ENCODE results near the gene ARHGAP28. TPM values are rescaled to one million over a fixed set of nuclear protein-coding genes. Genes with fewer than 3 reads are reported as not detected.

Gene ARHGAP28
- polyA plus RNA-seq, 1 of the 3 experiments (the other 2 are of a cell fraction) = 0.99 TPM

GRCh38 chr18:6956495-6956894, 227.0 kb downstream of the ARHGAP28 start:
- H3K27me3 ChIP-seq (ENCODE audit: insufficient read depth) = no peaks in the 10 kb centered on the region
- no peak for DNase-seq
- no peaks in the 10 kb centered on the region for H3K4me1 ChIP-seq (ENCODE audit: control insufficient read depth in 1 of 2, insufficient read depth in 2 of 2, low read depth in 1 of 2, low read length in 1 of 2)
- H3K4me2 ChIP-seq = no peak overlapping the region
- no peak overlapping the region for H3K9ac ChIP-seq
- H2AFZ ChIP-seq (ENCODE audit: low read depth) = no peak overlapping the region
- H3K79me2 ChIP-seq (ENCODE audit: insufficient read depth) = no peaks in the 10 kb centered on the region
- CTCF ChIA-PET = interaction anchor here (0.7 kb wide), 1 partner anchor 1357 kb away, joined by 3 read pairs; no protein-coding TSS in a partner anchor
- POLR2A ChIA-PET = no interaction called here
- no peaks in the 10 kb centered on the region for H3K9me3 ChIP-seq
- H3F3A ChIP-seq (replicated peaks; ENCODE audit: insufficient read depth) = no peaks in the 10 kb centered on the region
- no peak overlapping the region for H3K27ac ChIP-seq (ENCODE audit: low read depth in 2 of 2, low read length in 1 of 2)
- H4K20me1 ChIP-seq (ENCODE audit: insufficient read depth) = no peaks in the 10 kb centered on the region
- H3K4me3 ChIP-seq (ENCODE audit: low read depth in 2 of 2, low read length in 1 of 2) = no peak overlapping the region
- 49% methylated on average over 3 of the region's 5 CpGs for WGBS (ENCODE audit: low lambda C conversion rate)
- H3K9me2 ChIP-seq = no peaks in the 10 kb centered on the region
- TF ChIP-seq EZH2phosphoT487 (IDR thresholded peaks at IDR 0.05; ENCODE audit: borderline replicate concordance, low read depth) (no peak), PBX3 (IDR thresholded peaks at IDR 0.05) (no peak), FOSL2 (IDR thresholded peaks at IDR 0.05; ENCODE audit: borderline replicate concordance, low read depth) (no peak), TCF12 (IDR thresholded peaks at IDR 0.05) (no peak), MEF2A (IDR thresholded peaks at IDR 0.05; ENCODE audit: borderline replicate concordance, low read depth) (no peak), ELF1 (IDR thresholded peaks at IDR 0.05) (no peak), MXI1 (IDR thresholded peaks at IDR 0.05; ENCODE audit: low read depth, low read length) (no peak), RXRA (IDR thresholded peaks at IDR 0.05; ENCODE audit: borderline replicate concordance, low read depth) (no peak), TAF1 (IDR thresholded peaks at IDR 0.05; ENCODE audit: borderline replicate concordance, low read depth, low read length) (no peak), EP300 (IDR thresholded peaks at IDR 0.05; ENCODE audit: borderline replicate concordance in 1 of 2, low read depth in 1 of 2, low read length in 1 of 2) (no peak), SMC3 (IDR thresholded peaks at IDR 0.05; ENCODE audit: low read depth, low read length) (no peak), MAX (IDR thresholded peaks at IDR 0.05; ENCODE audit: low read depth) (no peak), RCOR1 (IDR thresholded peaks at IDR 0.05; ENCODE audit: low read length) (no peak)
- TF ChIP-seq, protein P1, sequence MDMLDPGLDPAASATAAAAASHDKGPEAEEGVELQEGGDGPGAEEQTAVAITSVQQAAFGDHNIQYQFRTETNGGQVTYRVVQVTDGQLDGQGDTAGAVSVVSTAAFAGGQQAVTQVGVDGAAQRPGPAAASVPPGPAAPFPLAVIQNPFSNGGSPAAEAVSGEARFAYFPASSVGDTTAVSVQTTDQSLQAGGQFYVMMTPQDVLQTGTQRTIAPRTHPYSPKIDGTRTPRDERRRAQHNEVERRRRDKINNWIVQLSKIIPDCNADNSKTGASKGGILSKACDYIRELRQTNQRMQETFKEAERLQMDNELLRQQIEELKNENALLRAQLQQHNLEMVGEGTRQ (IDR thresholded peaks at IDR 0.05; ENCODE audit: borderline replicate concordance, low read depth, low read length) = no peak
- TF ChIP-seq, protein P2, sequence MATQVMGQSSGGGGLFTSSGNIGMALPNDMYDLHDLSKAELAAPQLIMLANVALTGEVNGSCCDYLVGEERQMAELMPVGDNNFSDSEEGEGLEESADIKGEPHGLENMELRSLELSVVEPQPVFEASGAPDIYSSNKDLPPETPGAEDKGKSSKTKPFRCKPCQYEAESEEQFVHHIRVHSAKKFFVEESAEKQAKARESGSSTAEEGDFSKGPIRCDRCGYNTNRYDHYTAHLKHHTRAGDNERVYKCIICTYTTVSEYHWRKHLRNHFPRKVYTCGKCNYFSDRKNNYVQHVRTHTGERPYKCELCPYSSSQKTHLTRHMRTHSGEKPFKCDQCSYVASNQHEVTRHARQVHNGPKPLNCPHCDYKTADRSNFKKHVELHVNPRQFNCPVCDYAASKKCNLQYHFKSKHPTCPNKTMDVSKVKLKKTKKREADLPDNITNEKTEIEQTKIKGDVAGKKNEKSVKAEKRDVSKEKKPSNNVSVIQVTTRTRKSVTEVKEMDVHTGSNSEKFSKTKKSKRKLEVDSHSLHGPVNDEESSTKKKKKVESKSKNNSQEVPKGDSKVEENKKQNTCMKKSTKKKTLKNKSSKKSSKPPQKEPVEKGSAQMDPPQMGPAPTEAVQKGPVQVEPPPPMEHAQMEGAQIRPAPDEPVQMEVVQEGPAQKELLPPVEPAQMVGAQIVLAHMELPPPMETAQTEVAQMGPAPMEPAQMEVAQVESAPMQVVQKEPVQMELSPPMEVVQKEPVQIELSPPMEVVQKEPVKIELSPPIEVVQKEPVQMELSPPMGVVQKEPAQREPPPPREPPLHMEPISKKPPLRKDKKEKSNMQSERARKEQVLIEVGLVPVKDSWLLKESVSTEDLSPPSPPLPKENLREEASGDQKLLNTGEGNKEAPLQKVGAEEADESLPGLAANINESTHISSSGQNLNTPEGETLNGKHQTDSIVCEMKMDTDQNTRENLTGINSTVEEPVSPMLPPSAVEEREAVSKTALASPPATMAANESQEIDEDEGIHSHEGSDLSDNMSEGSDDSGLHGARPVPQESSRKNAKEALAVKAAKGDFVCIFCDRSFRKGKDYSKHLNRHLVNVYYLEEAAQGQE (IDR thresholded peaks at IDR 0.05; ENCODE audit: low read depth, low read length) = no peak
- TF ChIP-seq, protein P3, sequence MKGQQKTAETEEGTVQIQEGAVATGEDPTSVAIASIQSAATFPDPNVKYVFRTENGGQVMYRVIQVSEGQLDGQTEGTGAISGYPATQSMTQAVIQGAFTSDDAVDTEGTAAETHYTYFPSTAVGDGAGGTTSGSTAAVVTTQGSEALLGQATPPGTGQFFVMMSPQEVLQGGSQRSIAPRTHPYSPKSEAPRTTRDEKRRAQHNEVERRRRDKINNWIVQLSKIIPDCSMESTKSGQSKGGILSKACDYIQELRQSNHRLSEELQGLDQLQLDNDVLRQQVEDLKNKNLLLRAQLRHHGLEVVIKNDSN (IDR thresholded peaks at IDR 0.05; ENCODE audit: borderline replicate concordance, low read depth) = no peak
- no peaks in the 10 kb centered on the region for H3K36me3 ChIP-seq (replicated peaks in 1 of 2; ENCODE audit: control insufficient read depth in 1 of 2, insufficient read depth in 2 of 2, low read length in 1 of 2)
